ENCODE data around the gene NEUROG3.

- TF ChIP-seq CTCF (IDR thresholded peaks at IDR 0.05), result no peak
- TF ChIP-seq POLR2A (IDR thresholded peaks at IDR 0.05), result no peak
Measured at GRCh38 chr10:69570050-69570816, 3.0 kb downstream of the NEUROG3 start.

All from testis (tissue), 2 donors.